Breast epithelium (tissue), 4 donors: ENCODE measurements around the gene OCRL. TPM values are rescaled to one million over a fixed set of nuclear protein-coding genes. Genes with fewer than 3 reads are reported as not detected.

Source experiments
- DNase-seq, 2 donors: peaks; one replicate each; pipeline ENCODE4 v3.0.0-alpha.2; 2019; ENCODE audit warnings: low spot score in 2 of 2
- H3K27ac ChIP-seq, 2 donors: fragments of 200-600 bp; sonication (generic) in 1 of 2; one replicate each; pipeline ENCODE4 v1.5.1; 2016 to 2019; ENCODE audit warnings: mild to moderate bottlenecking in 1 of 2
- H3K27me3 ChIP-seq, 2 donors: fragments of 200-600 bp; sonication (generic) in 1 of 2; one replicate each; pipeline versions ENCODE4 v1.5.1 to v1.6.0; 2017 to 2019; ENCODE audit warnings: control low read depth in 1 of 2, mild to moderate bottlenecking in 1 of 2
- H3K36me3 ChIP-seq: fragments of 200-600 bp; one replicate; pipeline ENCODE4 v1.5.1; 2019
- H3K4me1 ChIP-seq, 2 donors: fragments of 200-600 bp; sonication (generic); one replicate each; pipeline ENCODE4 v1.5.1; 2016 to 2019; ENCODE audit warnings: control low read depth in 1 of 2
- H3K4me3 ChIP-seq, 3 donors: fragments of 200-600 bp; sonication (generic); 1 replicate in 2 of 3; 2 replicates in 1 of 3; pipeline ENCODE4 v1.5.1; 2016 to 2019; ENCODE audit warnings: mild to moderate bottlenecking in 3 of 3, moderate library complexity in 2 of 3
- H3K9me3 ChIP-seq, 2 donors: fragments of 200-600 bp; sonication (generic) in 1 of 2; one replicate each; pipeline ENCODE4 v1.5.1; 2016 to 2019; ENCODE audit warnings: control low read depth in 1 of 2
- CTCF ChIP-seq, 3 donors: fragments of 450-650 bp; IDR thresholded peaks; one replicate each; pipeline ENCODE4 v1.5.1; 2016 to 2017; ENCODE audit warnings: antibody characterized with exemption in 3 of 3, mild to moderate bottlenecking in 3 of 3, moderate library complexity in 3 of 3
- POLR2A ChIP-seq: fragments of 450-650 bp; IDR thresholded peaks from one replicate; pipeline ENCODE4 v1.6.1; 2016; ENCODE audit warnings: antibody characterized with exemption, mild to moderate bottlenecking, moderate library complexity
- POLR2AphosphoS5 ChIP-seq, 3 donors: sonication (generic); formaldehyde crosslinking; IDR thresholded peaks; one replicate each; pipeline ENCODE4 v1.6.1; 2017; ENCODE audit warnings: antibody characterized with exemption in 3 of 3
- intact Hi-C: fragments of 100-400 bp; cut with DNase I; formaldehyde crosslinking; loops from one replicate; pipeline ENCODE4 v1.15.1; 2023; ENCODE audit warnings: low total_unique reads
- total RNA-seq, 3 donors: library from RNA; depleted of rRNA; stranded (reverse); fragments of >200 nt; gene quantifications; one replicate each; pipeline ENCODE4 v1.1.0, GENCODE V29; 2016

Gene OCRL
- total RNA-seq = 10 to 100 TPM; 16.7 to 22.1 (median 17.4) TPM

- H3K27ac ChIP-seq = peak within 1 kb of the TSS; percentile 76 to 84
- DNase-seq = peak; percentile 42 to 63
- peak within 1 kb of the TSS; percentile 63 to 69 (median 66) for H3K4me3 ChIP-seq
- intact Hi-C loops = no loop called here
- peaks cover 0 to 11% of the 10 kb centered on the region in 2 donors for H3K27me3 ChIP-seq
- H3K9me3 ChIP-seq = no peaks in the 10 kb centered on the region
- peak; percentile 62 to 74 (median 70) for TF ChIP-seq CTCF (IDR thresholded peaks at IDR 0.05)
- TF ChIP-seq POLR2A = no peak
- TF ChIP-seq POLR2AphosphoS5 (IDR thresholded peaks at IDR 0.05) = no peak
- H3K4me1 ChIP-seq = no peaks in the 10 kb centered on the region
- no peaks in the 10 kb centered on the region for H3K36me3 ChIP-seq
These were observed at the start of gene OCRL for GRCh38 chrX:129540068-129540653. Gene OCRL (plus strand): TSS chrX:129540259. CDS start chrX:129540440, 181 bp downstream.

- Histone ChIP-seq H3K4me3 (no peak overlapping the region), H3K27ac (no peak overlapping the region), H3K4me1 (no peaks in the 10 kb centered on the region), H3K27me3 (peaks cover 0 to 3% of the 10 kb centered on the region in 2 donors), H3K36me3 (no peaks in the 10 kb centered on the region), H3K9me3 (no peaks in the 10 kb centered on the region)
- no peak for DNase-seq
- TF ChIP-seq CTCF (IDR thresholded peaks at IDR 0.05) (no peak), POLR2AphosphoS5 (IDR thresholded peaks at IDR 0.05) (no peak), POLR2A (no peak)
- intact Hi-C loops = no loop called here
These were observed 49.7 kb upstream of the OCRL start for GRCh38 chrX:129490330-129490729.

DNA sequence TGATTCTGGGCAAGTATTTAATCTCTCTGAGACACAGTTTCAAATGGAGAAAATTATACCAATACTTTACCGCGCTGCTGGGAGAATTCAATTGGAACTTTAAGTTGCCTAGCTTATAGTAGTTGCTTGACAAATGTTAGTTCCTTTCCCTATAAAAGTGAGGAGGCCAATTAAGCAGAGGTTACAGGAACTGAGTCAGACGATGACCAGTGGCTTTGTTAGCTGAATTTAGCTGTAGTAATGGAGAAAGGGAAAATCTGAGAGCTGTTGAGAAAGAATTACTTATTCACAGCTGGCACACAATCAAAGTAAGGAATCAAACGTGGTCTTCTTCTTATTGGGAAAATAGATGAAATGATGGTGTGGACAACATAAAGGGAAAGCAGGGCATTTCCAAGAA is 46.4 kb upstream of the OCRL start:
- Histone ChIP-seq H3K27me3 (peaks cover 0 to 3% of the 10 kb centered on the region in 2 donors), H3K4me3 (no peak overlapping the region), H3K4me1 (no peaks in the 10 kb centered on the region), H3K27ac (no peak overlapping the region), H3K9me3 (no peaks in the 10 kb centered on the region), H3K36me3 (no peaks in the 10 kb centered on the region)
- intact Hi-C loops = no loop called here
- TF ChIP-seq CTCF (IDR thresholded peaks at IDR 0.05) (no peak), POLR2A (no peak), POLR2AphosphoS5 (IDR thresholded peaks at IDR 0.05) (no peak)
- no peak for DNase-seq

DNA sequence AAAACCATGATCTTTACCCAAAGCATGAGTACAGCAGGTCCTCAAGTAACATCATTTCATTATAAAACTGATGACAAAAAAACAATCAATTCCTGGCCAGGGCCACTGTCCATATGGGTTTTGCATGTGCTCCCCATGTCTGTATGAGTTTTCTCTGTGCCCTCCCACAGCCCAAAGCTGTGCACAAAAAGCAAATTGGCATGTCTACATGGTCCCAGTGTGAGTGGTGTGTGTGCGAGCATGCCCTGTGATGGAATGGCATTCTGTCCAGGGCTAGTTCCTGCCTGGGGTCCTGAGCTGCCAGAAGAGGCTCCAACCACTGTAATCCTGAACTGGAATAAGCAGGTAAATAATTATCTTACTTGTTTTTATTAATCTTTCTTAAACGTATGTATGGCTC is 45.2 kb upstream of the OCRL start:
- Histone ChIP-seq H3K27me3 (peaks cover 0 to 3% of the 10 kb centered on the region in 2 donors), H3K4me3 (no peak overlapping the region), H3K36me3 (no peaks in the 10 kb centered on the region), H3K9me3 (no peaks in the 10 kb centered on the region), H3K27ac (no peak overlapping the region), H3K4me1 (no peaks in the 10 kb centered on the region)
- intact Hi-C loops = no loop called here
- no peak for TF ChIP-seq POLR2AphosphoS5 (IDR thresholded peaks at IDR 0.05)
- no peak for TF ChIP-seq CTCF (IDR thresholded peaks at IDR 0.05)
- TF ChIP-seq POLR2A = no peak
- DNase-seq = no peak

- no peaks in the 10 kb centered on the region for H3K27me3 ChIP-seq
- no peaks in the 10 kb centered on the region for H3K4me1 ChIP-seq
- no peak for TF ChIP-seq CTCF (IDR thresholded peaks at IDR 0.05)
- TF ChIP-seq POLR2A = no peak
- no peak for TF ChIP-seq POLR2AphosphoS5 (IDR thresholded peaks at IDR 0.05)
- H3K27ac ChIP-seq = no peak overlapping the region
- H3K9me3 ChIP-seq = no peaks in the 10 kb centered on the region
- intact Hi-C loops = no loop called here
- no peak overlapping the region for H3K4me3 ChIP-seq
- DNase-seq = no peak
- no peaks in the 10 kb centered on the region for H3K36me3 ChIP-seq
These were observed 44.2 kb upstream of the OCRL start for GRCh38 chrX:129495900-129496299.
